Upper lobe of right lung (tissue), 1 donor: ENCODE results near the gene F11R. TPM values are rescaled to one million over a fixed set of nuclear protein-coding genes. Genes with fewer than 3 reads are reported as not detected.
A peak's percentile ranks its signal among the peaks of the same experiment; 100 is the strongest.

ENCODE experiments used
- ATAC-seq: fragments of 200-7000 bp; cut with Tn5 transposase; one replicate; pipeline ENCODE4 v1.9.1; 2020; ENCODE audit warnings: mild to moderate bottlenecking, moderate library complexity
- DNase-seq: peaks from one replicate; pipeline ENCODE4 v3.0.0-alpha.2; 2020
- H3K27ac ChIP-seq: fragments of 200-600 bp; one replicate; pipeline ENCODE4 v1.8.0; 2022
- H3K27me3 ChIP-seq: fragments of 200-600 bp; one replicate; pipeline ENCODE4 v1.8.0; 2022; ENCODE audit warnings: mild to moderate bottlenecking
- H3K36me3 ChIP-seq: fragments of 200-600 bp; one replicate; pipeline ENCODE4 v1.8.0; 2022
- H3K4me1 ChIP-seq: fragments of 200-600 bp; one replicate; pipeline ENCODE4 v1.8.0; 2022
- H3K4me3 ChIP-seq: fragments of 200-600 bp; one replicate; pipeline ENCODE4 v1.8.0; 2022; ENCODE audit warnings: mild to moderate bottlenecking
- H3K9me3 ChIP-seq: fragments of 200-600 bp; one replicate; pipeline ENCODE4 v1.8.0; 2022
- CTCF ChIP-seq: fragments of 200-600 bp; IDR thresholded peaks from one replicate; pipeline ENCODE4 v1.8.0; 2022; ENCODE audit warnings: antibody characterized with exemption
- intact Hi-C: fragments of 100-400 bp; cut with DNase I; formaldehyde crosslinking; loops from one replicate; pipeline ENCODE4 v1.11.0; 2022
- total RNA-seq: library from RNA; stranded (reverse); fragmentation: NEBNext Ultra II Directional; extraction: Animal tissue kit (Norgen Biotek cat#: 25700); gene quantifications from one replicate; pipeline ENCODE4 v1.2.1, GENCODE V29; 2021
- donor health status: DM: no; HTN: yes; CAD: no; lungs with severe emphysema.

Gene F11R
- total RNA-seq, 1 donor from 2014 or later, result 167 TPM

DNA sequence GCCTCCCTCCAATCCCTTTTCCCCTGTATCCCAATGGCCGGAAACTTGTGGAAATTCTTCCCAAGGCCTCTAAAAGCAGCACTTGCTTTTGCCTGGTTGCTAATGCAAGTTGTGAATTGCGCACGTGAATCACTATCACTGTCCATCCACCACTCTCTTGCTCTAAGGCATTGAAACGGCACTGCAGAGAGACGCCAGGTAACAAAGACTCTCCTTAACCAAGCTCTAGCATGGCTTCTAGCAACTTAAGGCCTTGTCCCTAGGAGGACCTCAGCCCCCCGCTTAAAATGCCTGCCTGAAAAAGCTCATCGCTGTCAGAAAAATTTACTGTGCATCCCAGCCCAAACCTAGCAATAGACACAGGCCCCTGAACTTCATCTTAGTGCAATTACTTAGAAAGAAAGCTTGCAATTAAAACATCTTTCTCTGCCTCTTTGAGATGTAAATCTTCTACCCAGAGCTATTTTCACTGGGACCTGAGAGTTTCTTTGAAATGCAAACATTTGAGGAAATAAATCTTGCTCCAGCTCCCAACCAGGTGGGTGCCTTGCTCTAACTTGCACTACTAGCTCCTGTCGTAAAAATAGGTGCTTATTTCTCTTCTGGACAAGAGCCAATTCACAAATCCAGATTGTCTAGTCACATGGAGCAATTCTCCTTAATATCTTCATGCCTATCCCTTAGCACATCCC, 33.4 kb downstream of the F11R start:
- Histone ChIP-seq H3K4me1 (no peaks in the 10 kb centered on the region), H3K36me3 (no peaks in the 10 kb centered on the region), H3K27me3 (no peaks in the 10 kb centered on the region), H3K9me3 (no peaks in the 10 kb centered on the region), H3K4me3 (no peak overlapping the region), H3K27ac (no peak overlapping the region)
- TF ChIP-seq CTCF, result no peak
- intact Hi-C loops, result no loop called here
- ATAC-seq (no peak), DNase-seq (no peak)

DNA sequence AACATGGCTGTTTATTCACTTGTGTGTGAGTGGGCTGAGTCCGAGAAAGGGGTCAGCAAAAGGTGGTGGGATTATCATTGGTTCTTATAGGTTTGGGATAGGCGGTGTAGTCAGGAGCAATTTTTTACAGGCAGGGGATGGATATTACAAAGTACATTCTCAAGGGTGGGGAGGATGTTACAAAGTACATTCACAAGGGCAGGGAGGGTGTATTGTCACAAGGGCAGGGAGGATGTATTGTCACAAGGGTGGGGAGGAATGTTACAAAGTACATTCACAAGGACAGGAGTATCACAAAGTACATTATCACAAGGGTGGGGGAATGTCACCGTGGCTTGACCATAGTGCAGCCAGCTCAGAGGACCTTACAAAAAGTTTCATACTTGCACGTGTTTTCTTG, 35.2 kb downstream of the F11R start:
- H3K9me3 ChIP-seq, result no peaks in the 10 kb centered on the region
- H3K36me3 ChIP-seq, result no peaks in the 10 kb centered on the region
- no peak for ATAC-seq
- intact Hi-C loops, result no loop called here
- H3K4me3 ChIP-seq, result no peak overlapping the region
- H3K27me3 ChIP-seq, result peaks cover 15% of the 10 kb centered on the region
- H3K27ac ChIP-seq, result no peak overlapping the region
- no peak for DNase-seq
- peaks cover 7% of the 10 kb centered on the region for H3K4me1 ChIP-seq
- TF ChIP-seq CTCF, result no peak

- Histone ChIP-seq H3K27ac (no peak overlapping the region), H3K27me3 (peaks cover 15% of the 10 kb centered on the region), H3K4me3 (peak overlapping the region; percentile 21), H3K9me3 (no peaks in the 10 kb centered on the region), H3K36me3 (no peaks in the 10 kb centered on the region), H3K4me1 (peaks cover 7% of the 10 kb centered on the region)
- DNase-seq (no peak), ATAC-seq (peak; percentile 66)
- intact Hi-C loops, result no loop called here
- no peak for TF ChIP-seq CTCF
These were observed 39.2 kb downstream of the F11R start for GRCh38 chr1:160981584-160982411.

GRCh38 chr1:160979286-160979685, 41.7 kb downstream of the F11R start:
- no peak for TF ChIP-seq CTCF
- ATAC-seq (no peak), DNase-seq (no peak)
- Histone ChIP-seq H3K36me3 (no peaks in the 10 kb centered on the region), H3K27me3 (peaks cover 15% of the 10 kb centered on the region), H3K9me3 (no peaks in the 10 kb centered on the region), H3K27ac (no peak overlapping the region), H3K4me1 (peaks cover 7% of the 10 kb centered on the region), H3K4me3 (no peak overlapping the region)
- intact Hi-C loops, result no loop called here

GRCh38 chr1:160978510-160978927, 42.4 kb downstream of the F11R start:
- ATAC-seq (no peak), DNase-seq (no peak)
- Histone ChIP-seq H3K27ac (no peak overlapping the region), H3K4me3 (no peak overlapping the region), H3K27me3 (peaks cover 15% of the 10 kb centered on the region), H3K9me3 (no peaks in the 10 kb centered on the region), H3K4me1 (peaks cover 7% of the 10 kb centered on the region), H3K36me3 (no peaks in the 10 kb centered on the region)
- intact Hi-C loops, result no loop called here
- no peak for TF ChIP-seq CTCF
